Lung (tissue), 12 donors: ENCODE measurements around the gene OSBPL3. TPM values are rescaled to one million over a fixed set of nuclear protein-coding genes. Genes with fewer than 3 reads are reported as not detected.
A peak's percentile ranks its signal among the peaks of the same experiment; 100 is the strongest.

Experiments used
- ATAC-seq: fragments of 200-7000 bp; cut with Tn5 transposase; one replicate; pipeline ENCODE4 v1.9.1; 2020; ENCODE audit warnings: moderate number of reproducible peaks; ENCODE audit not compliant: insufficient read depth, low FRiP score
- DNase-seq, 3 donors: peaks; one replicate each; pipeline ENCODE4 v3.0.0-alpha.2; 2013 to 2017
- H3K27ac ChIP-seq, 2 donors: one replicate each; pipeline ENCODE4 v1.5.1; 2013; ENCODE audit warnings: mild to moderate bottlenecking in 2 of 2, moderate library complexity in 2 of 2, control low read depth in 1 of 2, inconsistent platforms in 1 of 2, low read depth in 1 of 2, low read length in 1 of 2
- H3K27me3 ChIP-seq, 3 donors: one replicate each; pipeline ENCODE4 v1.5.1; 2013; ENCODE audit warnings: low read length in 2 of 3; ENCODE audit not compliant: control insufficient read depth in 3 of 3, insufficient read depth in 3 of 3
- H3K36me3 ChIP-seq, 4 donors: one replicate each; pipeline ENCODE4 v1.5.1; 2013; ENCODE audit warnings: low read length in 4 of 4, mild to moderate bottlenecking in 1 of 4, moderate library complexity in 1 of 4; ENCODE audit not compliant: control insufficient read depth in 4 of 4, insufficient read depth in 4 of 4
- H3K4me1 ChIP-seq, 5 donors: one replicate each; pipeline ENCODE4 v1.5.1; 2013; ENCODE audit warnings: low read length in 5 of 5, mild to moderate bottlenecking in 2 of 5, moderate library complexity in 1 of 5; ENCODE audit not compliant: control insufficient read depth in 5 of 5, insufficient read depth in 5 of 5
- H3K4me3 ChIP-seq: one replicate; pipeline ENCODE4 v1.5.1; 2013; ENCODE audit warnings: mild to moderate bottlenecking, control low read depth, moderate library complexity
- H3K9ac ChIP-seq, 2 donors: one replicate each; pipeline ENCODE4 v1.5.1; 2013; ENCODE audit warnings: low read length in 2 of 2, control low read depth in 1 of 2; ENCODE audit not compliant: insufficient read depth in 1 of 2
- H3K9me3 ChIP-seq, 4 donors: one replicate each; pipeline ENCODE4 v1.5.1; 2013; ENCODE audit warnings: low read length in 3 of 4, mild to moderate bottlenecking in 1 of 4, moderate library complexity in 1 of 4; ENCODE audit not compliant: control insufficient read depth in 4 of 4, insufficient read depth in 3 of 4
- WGBS, 2 donors: extraction: QIAGEN DNeasy Blood & Tissue Kit; methylation state at CpG; one replicate each; pipeline ENCODE4 v1.1.7; 2013; 5-methylcytosine and 5-hydroxymethylcytosine counted together
- polyA plus RNA-seq, 2 donors: library from polyadenylated mRNA; stranded (reverse); fragments of 200-250 nt; gene quantifications; one replicate each; pipeline ENCODE4 v1.2.1, GENCODE V29; 2013
- total RNA-seq, 2 donors: library from RNA; depleted of rRNA in 1 of 2; stranded (reverse); fragments of >200 nt in 1 of 2; gene quantifications; one replicate each; pipeline ENCODE4 v1.2.1, GENCODE V29; 2014 to 2021
- TF ChIP-seq, protein P1 (sequence below): IDR thresholded peaks from 2 replicates; pipeline ENCODE4 v1.5.1; 2012; ENCODE audit warnings: mild to moderate bottlenecking; ENCODE audit errors: control extremely low read depth, extremely low read depth
- donor health status: control.
- donor health status: control.
- donor health status: Bipolar disorder and iron deficiency.
- donor health status: healthy.
- donor health status: DM: yes; HTN: yes; CAD: no.

Gene OSBPL3
- total and polyA plus RNA-seq, 4 donors: 8.6 to 32.0 (median 20.4) TPM

DNA sequence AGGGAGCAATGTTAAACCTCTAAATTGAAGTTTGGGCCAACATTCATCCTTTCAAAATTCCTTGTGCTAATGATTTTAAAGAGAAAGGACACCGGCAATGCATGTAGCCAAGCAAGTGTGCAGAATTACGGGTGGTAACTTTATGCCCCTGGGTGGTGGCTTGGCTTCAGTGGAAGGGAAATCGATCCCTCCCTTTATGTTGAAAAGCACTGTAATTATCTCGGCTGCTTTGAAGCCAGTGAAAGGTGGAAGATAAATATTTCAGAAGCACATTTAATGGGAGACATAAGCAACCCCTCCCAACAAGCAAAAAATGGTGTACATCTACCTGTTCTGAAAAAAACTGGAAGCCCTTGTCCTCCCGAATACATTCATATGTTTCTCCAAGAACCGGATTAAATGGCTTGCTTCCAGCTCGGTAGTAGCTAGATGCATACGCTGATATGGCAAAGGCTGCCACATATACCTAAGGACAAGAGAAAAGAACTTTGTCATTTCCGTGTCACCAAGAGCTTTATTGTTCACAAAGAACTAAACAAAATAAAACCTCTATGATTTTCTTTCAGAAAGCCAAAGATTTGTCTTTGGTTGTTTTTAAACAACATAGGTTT lies 149.4 kb downstream of the OSBPL3 start:
- H3K4me3 ChIP-seq: no peak overlapping the region
- ATAC-seq (no peak), DNase-seq (no peak)
- H3K9me3 ChIP-seq: no peaks in the 10 kb centered on the region
- H3K9ac ChIP-seq: no peak overlapping the region
- H3K27ac ChIP-seq: no peak overlapping the region
- TF ChIP-seq, protein P1, sequence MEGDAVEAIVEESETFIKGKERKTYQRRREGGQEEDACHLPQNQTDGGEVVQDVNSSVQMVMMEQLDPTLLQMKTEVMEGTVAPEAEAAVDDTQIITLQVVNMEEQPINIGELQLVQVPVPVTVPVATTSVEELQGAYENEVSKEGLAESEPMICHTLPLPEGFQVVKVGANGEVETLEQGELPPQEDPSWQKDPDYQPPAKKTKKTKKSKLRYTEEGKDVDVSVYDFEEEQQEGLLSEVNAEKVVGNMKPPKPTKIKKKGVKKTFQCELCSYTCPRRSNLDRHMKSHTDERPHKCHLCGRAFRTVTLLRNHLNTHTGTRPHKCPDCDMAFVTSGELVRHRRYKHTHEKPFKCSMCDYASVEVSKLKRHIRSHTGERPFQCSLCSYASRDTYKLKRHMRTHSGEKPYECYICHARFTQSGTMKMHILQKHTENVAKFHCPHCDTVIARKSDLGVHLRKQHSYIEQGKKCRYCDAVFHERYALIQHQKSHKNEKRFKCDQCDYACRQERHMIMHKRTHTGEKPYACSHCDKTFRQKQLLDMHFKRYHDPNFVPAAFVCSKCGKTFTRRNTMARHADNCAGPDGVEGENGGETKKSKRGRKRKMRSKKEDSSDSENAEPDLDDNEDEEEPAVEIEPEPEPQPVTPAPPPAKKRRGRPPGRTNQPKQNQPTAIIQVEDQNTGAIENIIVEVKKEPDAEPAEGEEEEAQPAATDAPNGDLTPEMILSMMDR: no peak
- 81 to 88% methylated on average over 9 of the region's 9 CpGs for WGBS, 2 donors
- no peaks in the 10 kb centered on the region for H3K27me3 ChIP-seq
- peaks cover 0 to 1% (median 0%) of the 10 kb centered on the region in 4 donors for H3K36me3 ChIP-seq
- H3K4me1 ChIP-seq: peaks cover 3 to 33% (median 19%) of the 10 kb centered on the region in 5 donors

DNA sequence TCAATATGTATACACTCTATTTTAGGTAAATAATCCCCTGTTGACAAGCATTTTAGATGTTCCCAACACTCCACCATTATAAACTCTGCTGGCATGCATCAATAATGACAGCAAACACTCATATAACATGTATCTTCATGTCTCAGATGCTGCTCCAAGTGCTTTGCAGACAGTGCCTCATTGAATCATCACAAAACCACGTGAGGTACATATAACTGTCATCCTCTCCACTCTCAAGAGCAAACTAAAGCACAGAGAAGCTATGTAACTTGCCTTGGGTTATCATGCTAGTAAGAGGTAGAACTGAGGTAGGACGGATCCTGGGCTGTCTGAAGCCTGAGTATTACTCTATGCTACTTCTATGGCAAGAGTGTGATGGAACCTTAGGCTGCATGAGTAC lies 150.2 kb downstream of the OSBPL3 start:
- peaks cover 3 to 40% (median 25%) of the 10 kb centered on the region in 5 donors for H3K4me1 ChIP-seq
- H3K27ac ChIP-seq: no peak overlapping the region
- ATAC-seq (no peak), DNase-seq (no peak)
- H3K4me3 ChIP-seq: no peak overlapping the region
- no peaks in the 10 kb centered on the region for H3K9me3 ChIP-seq
- H3K27me3 ChIP-seq: no peaks in the 10 kb centered on the region
- H3K9ac ChIP-seq: no peak overlapping the region
- 79 to 80% methylated on average over 2 of the region's 2 CpGs for WGBS, 2 donors
- peaks cover 0 to 1% (median 0%) of the 10 kb centered on the region in 4 donors for H3K36me3 ChIP-seq
- TF ChIP-seq, protein P1: no peak

DNA sequence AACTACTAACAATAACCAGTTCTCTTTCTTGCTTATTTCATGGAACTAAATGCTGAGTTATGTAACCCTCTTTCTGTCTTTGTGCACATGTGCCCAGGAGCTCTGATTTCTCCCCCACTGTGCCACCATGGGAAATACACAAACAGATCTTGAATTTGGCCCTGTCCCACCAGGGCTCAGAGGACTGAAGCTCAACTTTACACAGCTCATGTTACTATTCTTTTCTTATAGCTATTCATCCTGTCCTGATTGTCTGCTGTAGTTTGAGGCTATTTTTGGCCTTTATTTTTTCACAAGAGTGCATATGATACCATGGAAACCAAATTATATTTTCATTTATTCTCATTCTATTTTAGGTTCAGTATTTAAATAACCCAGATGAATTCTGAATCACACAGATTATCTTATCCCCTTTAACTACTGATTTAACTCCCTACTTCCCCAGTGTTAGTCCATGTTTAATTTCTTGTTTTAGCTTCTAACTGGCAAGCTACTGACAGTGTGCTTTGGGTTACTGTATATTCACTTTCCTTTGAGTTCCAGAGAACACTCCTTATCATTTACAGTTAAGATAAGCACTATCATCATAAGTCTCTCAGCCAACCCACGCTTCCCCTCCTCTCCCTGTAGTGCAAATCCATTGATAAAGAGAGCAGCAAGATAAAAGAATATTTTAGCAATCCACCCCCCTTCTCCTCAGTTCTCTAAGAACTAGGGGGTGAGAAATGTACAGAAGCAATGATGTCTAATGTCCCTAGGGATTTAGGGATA lies 150.9 kb downstream of the OSBPL3 start:
- Histone ChIP-seq H3K27ac (no peak overlapping the region), H3K9me3 (no peaks in the 10 kb centered on the region), H3K27me3 (no peaks in the 10 kb centered on the region), H3K4me3 (no peak overlapping the region), H3K36me3 (peaks cover 0 to 1% (median 0%) of the 10 kb centered on the region in 4 donors), H3K9ac (no peak overlapping the region), H3K4me1 (peaks cover 3 to 47% (median 25%) of the 10 kb centered on the region in 5 donors)
- TF ChIP-seq, protein P1: no peak
- WGBS, 2 donors: 85 to 97% methylated on average over 1 of the region's 1 CpG
- DNase-seq: peak in 2 of 3 donors; percentile 49 to 51
- ATAC-seq: no peak
